Astrocyte (in vitro differentiated cells and primary cell): ENCODE results near the gene GABRA6.

Experiments used
- CTCF ChIP-seq: IDR thresholded peaks from 2 replicates; pipeline ENCODE4 v1.5.1; 2011; ENCODE audit warnings: low read depth, mild to moderate bottlenecking, inconsistent platforms, low read length, moderate library complexity; ENCODE audit not compliant: insufficient read depth
- EZH2 ChIP-seq: IDR thresholded peaks from 2 replicates; pipeline ENCODE4 v1.6.1; 2012; ENCODE audit warnings: mild to moderate bottlenecking, low read length, inconsistent platforms; ENCODE audit not compliant: insufficient read depth

GRCh38 chr5:161637591-161637990 lies 47.9 kb upstream of the GABRA6 start:
- TF ChIP-seq EZH2 (no peak), CTCF (no peak)
